ENCODE results near the gene BCL7A.

DNA sequence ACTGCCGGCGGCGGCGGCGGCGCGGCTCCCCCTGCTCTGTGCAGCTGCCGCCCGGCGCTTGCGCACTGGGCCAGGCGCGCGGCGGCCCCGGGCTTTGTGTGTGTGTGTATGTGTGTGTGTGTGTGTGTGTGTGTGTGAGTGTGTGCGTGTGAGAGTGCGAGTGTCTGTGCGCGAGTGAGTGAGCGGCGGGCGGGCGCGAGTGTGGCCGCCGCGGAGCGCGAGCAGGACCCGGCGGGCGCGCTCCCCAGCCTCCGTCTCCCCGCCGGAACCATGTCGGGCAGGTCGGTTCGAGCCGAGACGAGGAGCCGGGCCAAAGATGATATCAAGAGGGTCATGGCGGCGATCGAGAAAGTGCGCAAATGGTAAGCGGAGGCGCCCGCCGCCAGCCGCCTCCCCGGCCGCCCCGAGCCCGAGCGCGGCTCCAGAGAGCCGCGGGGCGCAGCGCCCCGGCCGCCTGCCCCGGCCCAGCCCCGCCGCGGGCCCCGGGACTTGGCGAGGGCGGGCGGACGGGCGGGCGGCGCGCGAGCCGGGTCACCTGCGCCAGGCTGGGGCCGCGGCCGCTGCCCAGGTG lies at the start of gene BCL7A:
- TF ChIP-seq, protein P1, sequence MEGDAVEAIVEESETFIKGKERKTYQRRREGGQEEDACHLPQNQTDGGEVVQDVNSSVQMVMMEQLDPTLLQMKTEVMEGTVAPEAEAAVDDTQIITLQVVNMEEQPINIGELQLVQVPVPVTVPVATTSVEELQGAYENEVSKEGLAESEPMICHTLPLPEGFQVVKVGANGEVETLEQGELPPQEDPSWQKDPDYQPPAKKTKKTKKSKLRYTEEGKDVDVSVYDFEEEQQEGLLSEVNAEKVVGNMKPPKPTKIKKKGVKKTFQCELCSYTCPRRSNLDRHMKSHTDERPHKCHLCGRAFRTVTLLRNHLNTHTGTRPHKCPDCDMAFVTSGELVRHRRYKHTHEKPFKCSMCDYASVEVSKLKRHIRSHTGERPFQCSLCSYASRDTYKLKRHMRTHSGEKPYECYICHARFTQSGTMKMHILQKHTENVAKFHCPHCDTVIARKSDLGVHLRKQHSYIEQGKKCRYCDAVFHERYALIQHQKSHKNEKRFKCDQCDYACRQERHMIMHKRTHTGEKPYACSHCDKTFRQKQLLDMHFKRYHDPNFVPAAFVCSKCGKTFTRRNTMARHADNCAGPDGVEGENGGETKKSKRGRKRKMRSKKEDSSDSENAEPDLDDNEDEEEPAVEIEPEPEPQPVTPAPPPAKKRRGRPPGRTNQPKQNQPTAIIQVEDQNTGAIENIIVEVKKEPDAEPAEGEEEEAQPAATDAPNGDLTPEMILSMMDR (IDR thresholded peaks at IDR 0.05): no peak
- TF ChIP-seq EZH2 (IDR thresholded peaks at IDR 0.05; ENCODE audit: borderline replicate concordance, insufficient read depth, low read depth, low read length, poor library complexity, severe bottlenecking): no peak

All from B cell (primary cell).